Astrocyte (in vitro differentiated cells and primary cell): Measurements from ENCODE around the gene SLC22A13. TPM values are rescaled to one million over a fixed set of nuclear protein-coding genes. Genes with fewer than 3 reads are reported as not detected.
A peak's percentile ranks its signal among the peaks of the same experiment; 100 is the strongest.

Experiments
- DNase-seq: peaks from one replicate; pipeline ENCODE4 v3.0.0-alpha.2; 2010; ENCODE audit warnings: low read depth
- FAIRE-seq: peaks from 2 replicates; lab custom pipeline; 2011; peaks lifted over from hg19 to GRCh38; lab: Jason Lieb, UNC
- H2AFZ ChIP-seq: 2 replicates; pipeline ENCODE4 v1.6.0; 2012; ENCODE audit warnings: low read depth, low read length, inconsistent platforms
- H3K27ac ChIP-seq: 2 replicates; pipeline ENCODE4 v1.5.1; 2011; ENCODE audit warnings: low read depth, low read length, inconsistent platforms
- H3K27me3 ChIP-seq: 2 replicates; pipeline ENCODE4 v1.6.0; 2011; ENCODE audit warnings: low read length, inconsistent platforms; ENCODE audit not compliant: insufficient read depth
- H3K36me3 ChIP-seq: 2 replicates; pipeline ENCODE4 v1.5.1; 2011; ENCODE audit warnings: low read length, inconsistent platforms; ENCODE audit not compliant: insufficient read depth
- H3K4me1 ChIP-seq: 2 replicates; pipeline ENCODE4 v1.5.1; 2011; ENCODE audit warnings: low read length, inconsistent platforms; ENCODE audit not compliant: insufficient read depth
- H3K4me2 ChIP-seq: 2 replicates; pipeline ENCODE4 v1.6.0; 2012; ENCODE audit warnings: low read length, inconsistent platforms
- H3K4me3 ChIP-seq: 2 replicates; pipeline ENCODE4 v1.5.1; 2011; ENCODE audit warnings: low read depth, mild to moderate bottlenecking, low read length, inconsistent platforms; ENCODE audit not compliant: insufficient read depth
- H3K79me2 ChIP-seq: 2 replicates; pipeline ENCODE4 v1.6.0; 2012; ENCODE audit warnings: mild to moderate bottlenecking, low read length, inconsistent platforms; ENCODE audit not compliant: insufficient read depth
- H3K9ac ChIP-seq: 2 replicates; pipeline ENCODE4 v1.6.0; 2012; ENCODE audit warnings: mild to moderate bottlenecking, low read length, inconsistent platforms
- H3K9me3 ChIP-seq: 2 replicates; pipeline ENCODE4 v1.5.1; 2012; ENCODE audit warnings: low read depth, mild to moderate bottlenecking, low read length, inconsistent platforms; ENCODE audit not compliant: insufficient read depth
- H4K20me1 ChIP-seq: 2 replicates; pipeline ENCODE4 v1.6.0; 2012; ENCODE audit warnings: low read length, inconsistent platforms; ENCODE audit not compliant: insufficient read depth
- H3K27ac Mint-ChIP-seq: one replicate; pipeline ENCODE4 v1.8.0; 2021; ENCODE audit warnings: mild to moderate bottlenecking, mixed read lengths; ENCODE audit not compliant: unreplicated experiment
- H3K27me3 Mint-ChIP-seq: one replicate; pipeline ENCODE4 v1.8.0; 2021; ENCODE audit warnings: low read depth, mixed read lengths; ENCODE audit not compliant: unreplicated experiment
- H3K36me3 Mint-ChIP-seq: one replicate; pipeline ENCODE4 v1.8.0; 2021; ENCODE audit warnings: low read depth, mixed read lengths; ENCODE audit not compliant: unreplicated experiment
- H3K4me1 Mint-ChIP-seq: one replicate; pipeline ENCODE4 v1.8.0; 2021; ENCODE audit warnings: low read depth, mixed read lengths; ENCODE audit not compliant: unreplicated experiment
- H3K4me3 Mint-ChIP-seq: one replicate; pipeline ENCODE4 v1.8.0; 2021; ENCODE audit warnings: mild to moderate bottlenecking, moderate library complexity, mixed read lengths; ENCODE audit not compliant: unreplicated experiment
- H3K9me3 Mint-ChIP-seq: one replicate; pipeline ENCODE4 v1.8.0; 2021; ENCODE audit warnings: mild to moderate bottlenecking, mixed read lengths; ENCODE audit not compliant: unreplicated experiment
- CTCF ChIP-seq: IDR thresholded peaks from 2 replicates; pipeline ENCODE4 v1.5.1; 2011; ENCODE audit warnings: low read depth, mild to moderate bottlenecking, inconsistent platforms, low read length, moderate library complexity; ENCODE audit not compliant: insufficient read depth
- EZH2 ChIP-seq: IDR thresholded peaks from 2 replicates; pipeline ENCODE4 v1.6.1; 2012; ENCODE audit warnings: mild to moderate bottlenecking, low read length, inconsistent platforms; ENCODE audit not compliant: insufficient read depth
- total RNA-seq: library from RNA; stranded (reverse); gene quantifications from 2 replicates; pipeline ENCODE4 v1.2.1, GENCODE V29; 2021

The SLC22A13 gene
- total RNA-seq, 1 donor from 2014 or later = 1.8 TPM

DNA sequence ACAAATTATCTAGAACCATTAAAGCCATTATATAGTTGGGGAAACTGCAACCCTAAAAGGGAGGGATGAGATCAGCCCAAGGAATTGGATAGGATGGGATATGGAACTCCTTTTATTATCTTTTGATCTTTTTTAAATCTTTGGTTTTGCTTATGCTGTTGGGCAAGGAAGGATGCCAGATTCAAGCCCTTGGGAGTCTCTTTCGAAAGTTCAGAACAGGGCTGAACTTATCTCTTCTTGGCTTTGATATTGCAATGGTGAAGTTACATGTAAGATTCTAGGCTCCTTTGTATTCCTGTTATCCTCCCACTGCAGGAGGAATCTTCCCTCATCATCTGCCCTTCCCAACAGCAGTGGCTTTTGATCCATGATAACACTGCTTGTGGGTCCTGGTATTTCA, 10.0 kb upstream of the SLC22A13 start:
- H3K36me3 ChIP-seq = peaks cover 52% of the 10 kb centered on the region

DNA sequence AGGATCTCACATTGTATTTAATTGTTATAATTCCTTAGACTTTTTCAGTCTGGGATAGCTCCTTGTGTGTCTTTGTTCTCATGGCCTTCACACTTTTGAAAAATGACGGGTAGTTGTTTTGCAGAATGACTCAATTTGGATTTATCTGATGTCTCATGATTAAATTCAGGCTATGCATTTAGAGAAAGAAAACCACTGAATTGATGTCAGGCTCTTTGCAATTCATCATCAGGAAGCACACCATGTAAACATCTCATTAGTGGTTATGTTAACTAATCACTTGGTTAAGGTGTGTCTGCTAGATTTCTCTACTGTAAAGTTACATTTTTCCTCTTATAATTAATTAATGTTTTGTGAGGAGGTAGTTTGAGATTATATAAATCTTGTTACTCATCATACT, 8.0 kb upstream of the SLC22A13 start:
- H3K9me3 ChIP-seq = no peaks in the 10 kb centered on the region
- H4K20me1 ChIP-seq = peaks cover 24% of the 10 kb centered on the region
- H3K27me3 Mint-ChIP-seq = no peaks in the 10 kb centered on the region
- peaks cover 34% of the 10 kb centered on the region for H3K36me3 ChIP-seq
- peaks cover 2% of the 10 kb centered on the region for H3K9me3 Mint-ChIP-seq
- no peak overlapping the region for H3K4me3 ChIP-seq
- no peaks in the 10 kb centered on the region for H3K27me3 ChIP-seq
- peak overlapping the region; percentile 28 for H3K27ac ChIP-seq
- H3K4me2 ChIP-seq = no peak overlapping the region
- H2AFZ ChIP-seq = no peak overlapping the region
- TF ChIP-seq CTCF = no peak
- no peak for TF ChIP-seq EZH2
- H3K4me1 Mint-ChIP-seq = peaks cover 15% of the 10 kb centered on the region
- FAIRE-seq = peak; percentile 63
- peaks cover 22% of the 10 kb centered on the region for H3K36me3 Mint-ChIP-seq
- H3K27ac Mint-ChIP-seq = no peak overlapping the region
- H3K9ac ChIP-seq = no peak overlapping the region
- H3K79me2 ChIP-seq = peaks cover 5% of the 10 kb centered on the region
- no peaks in the 10 kb centered on the region for H3K4me1 ChIP-seq
- DNase-seq = peak; percentile 69
- H3K4me3 Mint-ChIP-seq = no peak overlapping the region

More for the DNA sequence above, 10.0 kb upstream of the SLC22A13 start:
- no peaks in the 10 kb centered on the region for H3K9me3 Mint-ChIP-seq
- peaks cover 5% of the 10 kb centered on the region for H3K79me2 ChIP-seq
- peaks cover 26% of the 10 kb centered on the region for H4K20me1 ChIP-seq
- no peaks in the 10 kb centered on the region for H3K4me1 ChIP-seq
- H3K27me3 Mint-ChIP-seq = no peaks in the 10 kb centered on the region
- TF ChIP-seq CTCF (no peak), EZH2 (no peak)
- no peak for DNase-seq
- peaks cover 15% of the 10 kb centered on the region for H3K4me1 Mint-ChIP-seq
- no peaks in the 10 kb centered on the region for H3K9me3 ChIP-seq
- H3K36me3 Mint-ChIP-seq = peaks cover 20% of the 10 kb centered on the region
- H3K27ac Mint-ChIP-seq = no peak overlapping the region
- no peak overlapping the region for H3K4me3 Mint-ChIP-seq
- H3K9ac ChIP-seq = no peak overlapping the region
- H3K27ac ChIP-seq = no peak overlapping the region
- no peak for FAIRE-seq
- H3K4me3 ChIP-seq = no peak overlapping the region
- H3K27me3 ChIP-seq = no peaks in the 10 kb centered on the region
- H2AFZ ChIP-seq = no peak overlapping the region
- H3K4me2 ChIP-seq = no peak overlapping the region

DNA sequence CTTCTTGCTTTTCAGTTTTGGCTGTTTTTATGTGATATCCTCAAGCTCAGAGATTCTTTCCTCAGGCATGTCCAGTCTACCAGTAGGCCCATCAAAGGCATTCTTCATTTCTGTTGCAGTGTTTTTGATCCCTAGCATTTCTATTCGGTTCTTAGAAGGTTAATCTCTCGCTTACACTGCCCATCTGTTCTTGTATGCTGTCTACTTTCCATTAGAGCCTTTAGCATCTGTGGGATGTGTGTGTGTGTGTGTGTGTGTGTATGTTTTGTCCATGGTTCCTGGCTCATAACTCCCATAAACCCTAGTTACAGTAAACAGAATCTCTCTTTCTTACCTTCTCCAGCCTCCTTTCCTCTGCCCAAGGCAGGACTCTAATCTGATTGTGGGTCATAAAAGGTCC, 5.1 kb upstream of the SLC22A13 start:
- H2AFZ ChIP-seq = no peak overlapping the region
- no peak overlapping the region for H3K4me2 ChIP-seq
- Mint-ChIP-seq H3K4me3 (no peak overlapping the region), H3K4me1 (peaks cover 33% of the 10 kb centered on the region), H3K27me3 (no peaks in the 10 kb centered on the region), H3K9me3 (peaks cover 2% of the 10 kb centered on the region), H3K36me3 (peaks cover 18% of the 10 kb centered on the region), H3K27ac (peak overlapping the region; percentile 84)
- no peak overlapping the region for H3K27ac ChIP-seq
- H4K20me1 ChIP-seq = peaks cover 21% of the 10 kb centered on the region
- H3K9me3 ChIP-seq = no peaks in the 10 kb centered on the region
- peaks cover 7% of the 10 kb centered on the region for H3K36me3 ChIP-seq
- peaks cover 4% of the 10 kb centered on the region for H3K79me2 ChIP-seq
- TF ChIP-seq EZH2 (no peak), CTCF (no peak)
- DNase-seq = no peak
- no peaks in the 10 kb centered on the region for H3K4me1 ChIP-seq
- H3K4me3 ChIP-seq = no peak overlapping the region
- no peak for FAIRE-seq
- H3K27me3 ChIP-seq = no peaks in the 10 kb centered on the region
- H3K9ac ChIP-seq = no peak overlapping the region
